Activated CD8-positive, alpha-beta memory T cell treated with anti-CD3 and anti-CD28 coated beads for 36 hours (primary cell): ENCODE data around the gene MID1. TPM values are rescaled to one million over a fixed set of nuclear protein-coding genes. Genes with fewer than 3 reads are reported as not detected.

Experiments used
- CTCF ChIA-PET: fragments of 350-600 bp; sonication (Branson Sonifier 250); formaldehyde crosslinking; loops from one replicate; lab custom pipeline; 2021; ENCODE audit warnings: antibody characterized with exemption; lab: Charles Lee
- POLR2A ChIA-PET: fragments of 350-600 bp; sonication (Branson Sonifier 250); formaldehyde crosslinking; loops from one replicate; lab custom pipeline; 2021; ENCODE audit warnings: antibody characterized with exemption; lab: Charles Lee
- total RNA-seq, 2 experiments: library from RNA; stranded (reverse); gene quantifications; one replicate each; pipeline ENCODE4 v1.2.3, GENCODE V29; 2021

Gene MID1
- total RNA-seq, 2 experiments from 2014 or later: 0.08 to 0.10 TPM

GRCh38 chrX:10508891-10509290 is 111.5 kb downstream of the MID1 start:
- POLR2A ChIA-PET: no interaction called here
- CTCF ChIA-PET: no interaction called here

GRCh38 chrX:10507876-10508275 is 112.5 kb downstream of the MID1 start:
- POLR2A ChIA-PET: no interaction called here
- CTCF ChIA-PET: no interaction called here

- POLR2A ChIA-PET: no interaction called here
- CTCF ChIA-PET: no interaction called here
These were observed 113.2 kb downstream of the MID1 start for GRCh38 chrX:10507181-10507580.

- CTCF ChIA-PET: no interaction called here
- POLR2A ChIA-PET: no interaction called here
These were observed 113.6 kb downstream of the MID1 start for GRCh38 chrX:10506781-10507180.

- CTCF ChIA-PET: no interaction called here
These were observed 114.7 kb downstream of the MID1 start for GRCh38 chrX:10505726-10506125.

GRCh38 chrX:10502961-10503360 is 117.4 kb downstream of the MID1 start:
- CTCF ChIA-PET: no interaction called here
- POLR2A ChIA-PET: no interaction called here

More at GRCh38 chrX:10505726-10506125, 114.7 kb downstream of the MID1 start:
- POLR2A ChIA-PET: no interaction called here

GRCh38 chrX:10501611-10502010 is 118.8 kb downstream of the MID1 start:
- CTCF ChIA-PET: no interaction called here
- POLR2A ChIA-PET: no interaction called here

- POLR2A ChIA-PET: no interaction called here
- CTCF ChIA-PET: no interaction called here
These were observed 123.9 kb downstream of the MID1 start for GRCh38 chrX:10496345-10496965.

- CTCF ChIA-PET: no interaction called here
- POLR2A ChIA-PET: no interaction called here
These were observed 124.7 kb downstream of the MID1 start for GRCh38 chrX:10495677-10496076.

- CTCF ChIA-PET: no interaction called here
These were observed 128.1 kb downstream of the MID1 start for GRCh38 chrX:10492250-10492649.

GRCh38 chrX:10486373-10486772 is 134.0 kb downstream of the MID1 start:
- ChIA-PET POLR2A (no interaction called here), CTCF (no interaction called here)

More at GRCh38 chrX:10492250-10492649, 128.1 kb downstream of the MID1 start:
- POLR2A ChIA-PET: no interaction called here

GRCh38 chrX:10485326-10485725 is 135.1 kb downstream of the MID1 start:
- POLR2A ChIA-PET: no interaction called here

GRCh38 chrX:10484683-10485247 is 135.6 kb downstream of the MID1 start:
- ChIA-PET CTCF (no interaction called here), POLR2A (no interaction called here)

More at GRCh38 chrX:10485326-10485725, 135.1 kb downstream of the MID1 start:
- CTCF ChIA-PET: no interaction called here

GRCh38 chrX:10483191-10483831 is 137.1 kb downstream of the MID1 start:
- ChIA-PET POLR2A (no interaction called here), CTCF (no interaction called here)

GRCh38 chrX:10482708-10483107 is 137.7 kb downstream of the MID1 start:
- CTCF ChIA-PET: no interaction called here
- POLR2A ChIA-PET: no interaction called here

- ChIA-PET CTCF (no interaction called here), POLR2A (no interaction called here)
These were observed 138.1 kb downstream of the MID1 start for GRCh38 chrX:10482261-10482660.

GRCh38 chrX:10480861-10481260 is 139.5 kb downstream of the MID1 start:
- POLR2A ChIA-PET: no interaction called here
- CTCF ChIA-PET: no interaction called here

- CTCF ChIA-PET: no interaction called here
- POLR2A ChIA-PET: no interaction called here
These were observed 140.9 kb downstream of the MID1 start for GRCh38 chrX:10479508-10479907.

GRCh38 chrX:10477525-10477924 is 142.9 kb downstream of the MID1 start:
- ChIA-PET POLR2A (no interaction called here), CTCF (no interaction called here)

- POLR2A ChIA-PET: no interaction called here
- CTCF ChIA-PET: no interaction called here
These were observed 145.3 kb downstream of the MID1 start for GRCh38 chrX:10474913-10475568.

- CTCF ChIA-PET: no interaction called here
- POLR2A ChIA-PET: no interaction called here
These were observed 145.9 kb downstream of the MID1 start for GRCh38 chrX:10474510-10474909.
